ENCODE measurements around the gene IL21R. TPM values are rescaled to one million over a fixed set of nuclear protein-coding genes. Genes with fewer than 3 reads are reported as not detected.

Gene IL21R
- total and polyA plus RNA-seq, 9 of the 15 experiments (the other 6 are each of a cell fraction or from before 2014, with no cell fraction given) = 0.04 to 0.34 (median 0.18) TPM; not detected in 1

DNA sequence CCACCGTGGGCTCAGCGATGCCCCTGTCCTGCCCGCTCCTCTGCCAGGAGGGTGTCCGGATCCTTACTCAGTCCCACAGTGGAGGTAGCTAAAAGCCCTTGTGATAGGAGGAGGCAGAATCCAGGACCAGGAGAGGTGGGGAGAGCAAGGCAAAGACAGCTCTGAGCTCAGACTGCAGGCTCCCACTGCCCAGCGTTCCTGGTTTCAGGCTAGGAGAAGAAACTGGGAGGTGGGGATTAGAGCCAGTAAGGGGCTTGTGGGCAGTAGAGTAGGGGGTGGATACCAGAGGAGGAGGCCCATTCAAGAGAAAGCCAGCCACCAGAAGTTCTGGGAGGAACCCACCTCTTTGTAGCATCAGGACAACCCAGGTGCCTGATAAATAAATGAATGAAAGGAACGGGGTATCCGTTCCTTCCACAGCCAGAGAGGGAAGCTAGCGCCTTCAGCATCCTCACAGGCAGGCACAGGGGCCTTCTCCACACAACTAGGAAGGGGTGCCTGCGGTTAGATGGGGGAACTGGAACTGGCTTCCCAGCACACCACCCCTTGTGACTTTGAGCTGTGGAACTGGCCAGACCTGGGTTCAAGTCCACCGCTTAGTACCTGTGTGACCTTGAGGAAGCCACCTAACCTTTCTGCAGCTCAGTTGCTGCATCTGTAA lies 2.3 kb downstream of the IL21R start:
- H3K4me1 ChIP-seq (replicated peaks in 1 of 2; ENCODE audit: control insufficient read depth in 2 of 2, insufficient read depth in 2 of 2, low read length in 2 of 2) = peaks cover 0 to 7% of the 10 kb centered on the region in 2 experiments; a peak in 4 of 5 replicates
- no peaks in the 10 kb centered on the region for H3K36me3 ChIP-seq (ENCODE audit: control insufficient read depth, insufficient read depth, low read length)
- WGBS (ENCODE audit: insufficient coverage, low coverage, missing lambda C conversion rate) = under 1% methylated on average over 10 of the region's 10 CpGs
- intact Hi-C loops (cut with micrococcal nuclease) (no loop called here), in situ Hi-C loops (cut with MboI) (no loop called here)
- BruUV-seq (replicated peaks) = no TSS peak
- DNase-seq (ENCODE audit: extremely low read depth in 1 of 4, low spot score in 3 of 4) = no peak
- peaks cover 2% of the 10 kb centered on the region for H3K9me1 ChIP-seq (ENCODE audit: control insufficient read depth, insufficient read depth, low read length)
- no peak overlapping the region for H3K9ac ChIP-seq (ENCODE audit: insufficient read depth in 1 of 2, low read depth in 2 of 2, low read length in 2 of 2)
- no peak for ATAC-seq
- no peak overlapping the region for H3K27ac ChIP-seq (ENCODE audit: extremely low read depth, low read depth, low read length)
- no peak overlapping the region for H3K4me2 ChIP-seq (ENCODE audit: insufficient read depth, low read length)
- POLR2A ChIA-PET = no interaction called here
- no peak overlapping the region for H2AFZ ChIP-seq (ENCODE audit: low read depth, low read length)
- peaks cover 4% of the 10 kb centered on the region; the same call in 1 of the 2 replicates for H4K20me1 ChIP-seq (replicated peaks; ENCODE audit: control insufficient read depth, insufficient read depth, low read length)
- no peak overlapping the region for H3K4me3 ChIP-seq
- FAIRE-seq = no peak
- no peaks in the 10 kb centered on the region for H3K9me3 ChIP-seq (replicated peaks; ENCODE audit: control insufficient read depth, insufficient read depth, low read depth, low read length)
- TF ChIP-seq PRDM10 (IDR thresholded peaks at IDR 0.05; ENCODE audit: partially characterized antibody) = peak; percentile 39
- TF ChIP-seq ZNF124 (CRISPR knock-in tag; IDR thresholded peaks at IDR 0.05) = no peak
- peaks cover 28 to 50% of the 10 kb centered on the region in 2 experiments for H3K27me3 ChIP-seq (ENCODE audit: control insufficient read depth in 2 of 2, insufficient read depth in 2 of 2, low read length in 2 of 2)
- CTCF ChIA-PET (ENCODE audit: low intra/inter-chr PET ratio) = no interaction called here
- H3K79me2 ChIP-seq (ENCODE audit: control insufficient read depth, insufficient read depth, low read length) = no peaks in the 10 kb centered on the region
